HPDE6-E6E7 (cell line): Measurements from ENCODE around the gene GTF2F2.
"Not testable (repeated sequence)": the region's sequence is repeated elsewhere in the genome, so short reads cannot be mapped to it uniquely, and the experiment has no call there.

Experiments
- DNase-seq: peaks from one replicate; pipeline ENCODE4 v3.0.0; 2011; ENCODE audit warnings: missing footprints; ENCODE audit errors: extremely low spot score

Gene GTF2F2

DNA sequence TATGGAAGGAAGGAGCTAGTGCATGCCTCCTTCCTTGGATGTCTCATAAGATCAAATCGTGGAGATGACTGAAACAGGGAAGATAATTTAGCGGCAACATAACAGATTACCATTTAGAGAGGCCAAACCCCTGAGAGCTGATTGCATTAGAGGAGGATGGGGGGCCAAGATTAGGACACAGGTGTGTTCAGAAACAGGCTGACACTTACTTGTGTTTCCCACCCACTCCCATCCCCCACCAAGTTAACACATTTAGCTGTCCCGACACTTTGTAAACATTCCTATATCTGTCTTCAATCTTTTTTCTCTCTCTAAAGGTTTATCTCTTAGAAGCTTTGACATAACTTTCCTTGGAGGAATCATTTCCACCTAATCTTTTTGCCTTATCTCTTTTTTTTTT is 129.4 kb downstream of the GTF2F2 start:
- no peak for DNase-seq

GRCh38 chr13:45254396-45254795 is 134.1 kb downstream of the GTF2F2 start:
- no peak for DNase-seq

DNA sequence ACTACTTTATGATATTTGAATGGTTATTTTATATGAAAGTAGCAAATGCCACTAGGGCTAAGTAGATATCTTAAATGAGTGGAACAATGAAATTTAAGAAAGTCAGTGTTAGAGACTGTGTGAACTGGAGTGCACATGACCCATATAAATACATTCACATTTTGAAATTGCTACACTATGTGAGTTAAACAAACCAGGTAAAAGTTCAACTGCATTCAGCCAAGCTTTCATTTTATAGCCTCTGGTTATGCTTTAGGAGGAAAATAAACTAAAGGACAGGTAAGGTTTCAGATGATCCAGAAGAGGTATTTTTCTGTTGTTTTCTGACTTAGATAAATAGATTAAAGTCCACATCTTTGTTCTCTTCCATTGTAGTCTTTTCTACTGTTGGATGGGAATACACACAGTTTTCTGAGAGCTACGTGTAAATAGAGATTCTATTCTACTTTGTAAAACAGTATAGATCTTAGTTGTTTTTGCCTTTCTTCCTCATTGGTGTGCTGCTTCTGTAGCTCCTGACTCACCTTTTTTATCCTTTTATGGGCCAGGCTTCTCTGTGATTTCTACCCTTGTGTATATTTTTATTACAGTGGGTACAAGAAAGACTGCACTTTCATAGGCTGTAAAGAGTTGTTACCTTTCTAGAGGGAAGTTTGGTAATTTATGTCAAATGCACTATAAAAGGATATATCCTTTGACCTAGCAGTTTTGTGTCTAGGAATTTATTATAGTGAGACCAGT is 135.1 kb downstream of the GTF2F2 start:
- DNase-seq: no peak

DNA sequence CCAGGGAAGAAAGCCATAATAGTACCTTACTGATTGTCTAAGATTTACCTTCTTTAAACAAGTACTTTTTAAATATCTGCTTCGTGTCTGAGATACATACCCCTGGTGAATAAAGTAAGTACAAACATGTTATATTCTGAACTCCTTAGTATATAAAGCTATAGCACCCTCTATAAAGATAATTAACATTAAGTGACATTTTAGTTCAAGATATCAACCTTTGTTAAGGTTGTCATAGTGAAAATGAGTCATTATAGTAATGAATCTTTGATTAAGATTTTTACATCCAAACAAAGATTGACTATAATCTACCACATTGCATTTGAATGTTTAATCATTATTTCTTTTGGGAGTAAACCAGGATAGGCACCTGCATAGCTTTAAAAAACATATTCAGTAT is 135.9 kb downstream of the GTF2F2 start:
- DNase-seq: no peak

GRCh38 chr13:45257638-45258333 is 137.5 kb downstream of the GTF2F2 start:
- no peak for DNase-seq

GRCh38 chr13:45258334-45258675 is 138.0 kb downstream of the GTF2F2 start:
- DNase-seq: no peak

- DNase-seq: no peak
Measured at GRCh38 chr13:45267215-45267614, 146.9 kb downstream of the GTF2F2 start.

DNA sequence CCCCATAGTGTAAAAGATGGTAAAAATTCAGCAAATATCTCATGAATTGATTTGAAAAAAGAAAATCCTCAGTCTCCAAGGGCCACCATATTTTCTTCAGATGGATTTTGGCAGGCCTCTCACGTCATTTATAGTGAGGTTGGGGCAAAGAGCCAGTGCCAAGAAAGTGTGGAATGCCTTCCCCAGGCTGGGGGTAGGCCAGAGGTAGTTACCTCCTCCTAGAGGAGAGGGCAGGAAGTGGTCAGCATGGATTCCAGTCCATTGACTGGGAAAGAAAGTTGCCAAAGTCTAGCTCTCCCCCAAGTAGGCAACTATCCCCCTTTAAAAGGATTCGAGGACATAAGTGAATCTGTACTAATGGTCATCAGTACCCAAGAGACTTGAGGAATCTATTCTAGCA is 148.9 kb downstream of the GTF2F2 start:
- DNase-seq: no peak

DNA sequence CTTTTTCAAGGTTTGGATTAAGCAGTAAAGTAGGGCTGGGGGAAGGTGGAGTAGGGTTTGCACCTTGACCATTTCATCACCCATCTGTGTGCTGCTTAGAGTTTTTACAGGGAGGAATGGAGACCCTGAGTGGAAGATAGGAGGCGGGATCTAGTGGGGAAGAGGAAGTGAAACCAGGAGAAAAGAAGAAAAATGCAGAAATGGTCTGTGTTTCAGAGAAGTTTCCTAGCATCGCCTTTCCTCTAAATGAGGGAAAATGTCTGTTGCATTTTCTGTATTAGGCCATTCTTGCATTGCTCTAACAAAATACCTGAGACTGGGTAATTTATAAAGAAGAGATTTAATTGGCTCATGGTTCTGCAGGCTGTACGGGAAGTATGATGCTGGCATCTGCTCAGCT is 156.6 kb downstream of the GTF2F2 start:
- DNase-seq: no peak

DNA sequence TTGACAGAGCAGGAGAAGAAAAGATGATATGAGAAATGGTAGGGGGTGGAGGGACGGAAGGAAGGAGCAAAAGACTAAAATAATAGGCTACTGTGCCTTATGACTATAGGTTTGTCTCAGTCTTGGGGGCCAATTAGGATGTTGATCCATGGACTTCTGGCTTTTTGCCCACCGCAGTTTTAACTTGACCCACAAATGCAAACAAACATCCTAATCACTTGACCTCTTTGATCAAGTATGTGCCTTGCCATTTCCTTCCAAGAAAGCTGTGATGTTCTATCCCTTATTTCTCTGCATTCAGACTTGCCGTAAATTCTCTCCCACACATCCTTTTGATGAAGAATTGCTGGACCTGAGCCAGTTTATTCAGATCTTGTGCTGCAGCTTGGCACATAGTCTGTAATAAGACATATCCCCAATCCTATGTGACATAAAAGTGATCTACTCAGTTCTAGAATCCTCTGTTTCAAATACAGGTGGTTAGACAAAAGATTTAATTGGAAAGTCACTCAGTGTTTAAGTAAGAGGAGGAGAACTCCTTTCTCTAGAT is 157.9 kb downstream of the GTF2F2 start:
- DNase-seq: no peak

- no peak for DNase-seq
Measured at GRCh38 chr13:45280011-45280410, 159.7 kb downstream of the GTF2F2 start.

DNA sequence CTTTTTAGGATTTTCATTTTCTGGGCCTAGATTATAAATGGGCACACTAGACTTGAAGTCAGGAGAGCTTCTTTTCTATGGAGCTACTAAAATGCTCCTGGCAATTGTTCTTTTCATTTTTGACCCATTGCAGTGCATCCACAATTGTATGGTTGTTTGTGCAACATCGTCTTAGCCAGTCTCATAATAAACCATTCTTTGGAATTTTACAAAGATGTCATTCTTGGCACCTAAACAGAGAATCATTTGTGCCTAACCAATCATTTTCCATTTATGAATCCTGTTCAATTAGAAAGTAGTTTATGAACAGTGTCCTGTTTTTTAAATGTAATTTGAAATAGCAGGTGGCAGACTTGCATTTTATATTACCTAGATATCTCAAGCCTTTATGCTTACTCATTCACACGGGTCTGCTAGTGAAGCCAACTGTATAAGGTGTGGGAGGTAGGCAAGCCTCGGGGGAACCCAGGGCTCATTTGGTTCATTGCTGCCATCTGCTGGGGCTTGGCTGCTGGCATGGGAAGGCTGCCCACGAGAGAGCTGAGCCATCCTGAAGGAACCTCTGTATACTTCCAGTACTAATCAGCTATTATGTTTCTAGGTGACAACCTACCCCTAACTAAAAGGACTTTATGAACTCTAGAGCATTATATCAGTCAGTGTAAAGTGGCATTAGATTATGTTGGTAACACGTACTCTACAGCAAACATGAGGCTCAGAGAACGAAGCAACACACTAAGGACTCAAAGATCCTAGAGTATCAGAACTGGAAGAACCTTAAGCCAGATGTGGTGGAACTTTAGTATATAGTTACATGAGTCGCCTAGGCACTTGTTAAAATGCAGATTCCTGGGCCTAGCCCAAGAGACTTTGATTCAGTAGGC is 160.7 kb downstream of the GTF2F2 start:
- DNase-seq: peak; percentile 67

- DNase-seq: no peak
Measured at GRCh38 chr13:45282994-45283393, 162.7 kb downstream of the GTF2F2 start.

DNA sequence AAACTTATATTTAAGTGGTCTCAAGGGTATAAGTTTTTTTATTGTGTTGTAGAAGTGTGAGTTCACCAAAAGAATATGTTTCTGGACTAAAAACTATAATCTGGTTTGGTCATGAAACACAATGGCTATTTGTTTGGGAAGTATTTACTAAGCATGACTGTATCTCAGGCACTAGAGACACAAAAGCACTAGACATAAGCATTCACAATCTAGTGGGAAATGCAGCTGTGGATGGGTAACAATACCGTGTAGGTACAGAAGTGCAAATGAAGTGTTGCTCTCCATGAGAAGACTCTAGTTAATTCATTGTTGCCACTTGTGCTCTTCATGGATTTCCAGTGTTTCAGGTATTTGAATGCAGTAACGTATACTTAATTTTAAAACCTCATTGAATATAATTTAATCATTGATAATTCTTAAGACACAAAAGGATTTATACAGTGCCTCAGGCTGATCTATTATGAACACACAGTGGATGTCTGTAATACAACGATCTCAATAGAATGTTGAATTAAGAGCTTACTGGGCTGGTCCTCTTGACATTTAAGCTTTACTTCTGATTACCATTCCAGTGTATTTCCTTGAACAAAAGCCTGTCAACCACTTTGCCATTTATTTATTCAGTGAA is 169.7 kb downstream of the GTF2F2 start:
- no peak for DNase-seq

- DNase-seq: peak; percentile 4
Measured at GRCh38 chr13:45292176-45292575, 171.9 kb downstream of the GTF2F2 start.

GRCh38 chr13:45295536-45295935 is 175.2 kb downstream of the GTF2F2 start:
- DNase-seq: no peak

- no peak for DNase-seq
Measured at GRCh38 chr13:45296259-45296658, 175.9 kb downstream of the GTF2F2 start.

- DNase-seq: no peak
Measured at GRCh38 chr13:45297456-45298205, 177.3 kb downstream of the GTF2F2 start.

DNA sequence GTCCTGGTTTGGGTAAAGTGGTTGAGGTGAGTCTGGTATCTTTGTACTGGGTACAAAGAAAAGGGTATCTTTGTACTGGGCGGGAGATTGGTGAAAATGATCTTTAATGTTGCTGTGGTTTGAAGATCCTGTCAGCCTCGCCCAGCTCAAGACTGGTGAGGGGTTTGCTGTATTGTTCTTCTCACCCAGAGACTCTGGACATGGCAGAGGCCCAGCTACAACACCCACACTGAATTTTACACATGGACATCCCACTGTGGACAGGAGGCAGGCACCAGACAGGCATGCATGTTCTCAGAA is 177.8 kb downstream of the GTF2F2 start:
- DNase-seq: no peak

DNA sequence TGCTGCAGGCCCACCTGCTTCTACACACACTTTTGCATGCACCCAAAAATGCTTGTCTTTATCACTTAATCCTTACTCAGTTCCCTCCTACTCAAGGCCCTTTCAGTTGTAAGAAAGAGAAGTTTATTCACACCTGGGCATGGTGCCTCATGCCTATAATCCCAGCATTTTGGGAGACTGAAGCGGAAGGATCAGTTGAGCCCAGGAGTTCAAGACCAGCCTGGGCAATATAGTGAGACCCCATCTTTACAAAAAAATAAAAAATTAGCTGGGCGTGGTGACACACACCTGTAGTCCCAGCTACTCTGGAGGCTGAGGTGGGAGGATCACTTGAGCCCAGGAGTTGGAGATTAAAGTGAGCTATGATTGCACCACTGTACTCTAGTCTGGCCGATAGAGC is 178.2 kb downstream of the GTF2F2 start:
- DNase-seq: not testable (repeated sequence)

GRCh38 chr13:45299194-45299593 is 178.9 kb downstream of the GTF2F2 start:
- no peak for DNase-seq
